ENCODE measurements around the gene CSNK2A2.
A peak's percentile ranks its signal among the peaks of the same experiment; 100 is the strongest.

The CSNK2A2 gene

DNA sequence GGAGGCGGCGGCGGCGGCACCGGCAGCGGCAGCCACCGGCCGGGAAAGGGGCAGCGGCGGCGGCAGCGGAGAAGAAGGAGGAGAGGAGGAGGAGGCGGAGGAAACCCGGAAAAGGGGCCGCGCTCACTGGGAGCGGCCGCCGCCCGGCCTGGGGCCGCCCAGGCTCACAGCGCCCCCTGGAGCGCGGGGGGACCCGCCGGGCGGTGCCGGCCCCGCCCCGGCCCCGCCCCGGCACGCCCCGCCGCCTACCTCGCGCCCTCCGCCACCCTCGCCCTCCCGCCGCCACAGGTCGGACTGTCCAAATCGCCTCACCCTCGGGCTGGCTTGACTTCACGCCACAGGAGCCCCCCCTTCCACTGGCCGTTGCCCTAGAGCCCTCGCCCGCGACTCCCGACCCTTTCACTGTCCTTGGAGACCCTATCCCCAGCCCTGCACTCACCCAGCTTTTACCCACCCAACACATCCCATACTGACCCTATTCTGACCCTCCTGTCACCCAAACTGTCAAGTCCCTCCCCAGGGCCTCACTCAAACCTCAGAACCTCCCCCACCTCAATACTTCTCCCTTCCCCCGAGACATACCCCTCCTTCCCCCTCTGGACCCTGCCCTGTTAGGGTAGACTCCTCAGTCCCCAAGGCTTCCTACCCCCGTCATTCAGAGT lies at the start of gene CSNK2A2:
CSNK2A2 (minus strand) TSS at position 85 of the 662 bp plus-strand sequence. CDS start 370 bp downstream, outside the sequence.
- DNase-seq: peak in 1 of 2 experiments; percentile 56

DNA sequence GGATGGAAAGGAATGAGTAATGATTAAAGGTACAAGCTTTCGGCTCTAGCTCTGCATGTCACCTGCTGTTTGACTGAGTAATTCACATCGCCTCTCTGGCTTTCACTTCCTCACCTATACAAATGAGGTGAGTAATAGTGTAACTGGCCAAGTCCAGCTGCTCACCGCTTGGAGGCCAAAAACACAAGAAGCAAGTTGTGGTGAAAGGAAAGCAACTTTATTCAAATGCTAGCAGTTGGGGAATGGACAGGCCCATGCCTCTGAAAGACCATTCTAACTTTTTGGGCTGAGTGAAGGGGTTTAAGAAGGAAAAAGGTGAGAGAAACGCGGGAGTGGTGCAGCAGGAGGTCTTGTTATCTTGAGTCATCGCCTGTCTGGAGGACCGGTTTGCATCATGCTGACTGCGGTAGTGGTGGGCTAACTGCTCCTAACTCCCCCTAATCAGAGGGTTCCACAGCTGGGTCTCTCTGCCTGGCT lies 45.7 kb upstream of the CSNK2A2 start:
- DNase-seq: no peak

DNA sequence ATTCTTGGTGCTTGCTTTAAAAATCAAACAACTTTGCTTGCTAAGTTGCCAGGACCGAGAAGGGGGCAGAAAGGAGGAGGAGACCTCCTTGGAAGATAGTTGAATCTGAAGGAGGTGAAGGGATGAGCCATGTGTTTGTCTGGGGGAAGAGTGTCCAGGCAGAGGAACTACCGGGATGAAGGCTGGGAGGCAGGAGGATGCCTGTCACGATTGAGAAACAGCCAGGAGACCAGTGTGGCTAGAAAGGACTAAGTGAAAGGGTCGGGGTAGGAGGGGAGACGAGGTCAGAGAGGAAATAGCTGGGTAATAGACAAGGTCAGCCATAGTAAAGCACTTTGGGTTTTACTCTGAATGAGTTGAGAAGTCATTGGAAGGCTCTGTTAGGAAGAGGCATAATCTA lies 38.9 kb upstream of the CSNK2A2 start:
- DNase-seq: no peak

DNA sequence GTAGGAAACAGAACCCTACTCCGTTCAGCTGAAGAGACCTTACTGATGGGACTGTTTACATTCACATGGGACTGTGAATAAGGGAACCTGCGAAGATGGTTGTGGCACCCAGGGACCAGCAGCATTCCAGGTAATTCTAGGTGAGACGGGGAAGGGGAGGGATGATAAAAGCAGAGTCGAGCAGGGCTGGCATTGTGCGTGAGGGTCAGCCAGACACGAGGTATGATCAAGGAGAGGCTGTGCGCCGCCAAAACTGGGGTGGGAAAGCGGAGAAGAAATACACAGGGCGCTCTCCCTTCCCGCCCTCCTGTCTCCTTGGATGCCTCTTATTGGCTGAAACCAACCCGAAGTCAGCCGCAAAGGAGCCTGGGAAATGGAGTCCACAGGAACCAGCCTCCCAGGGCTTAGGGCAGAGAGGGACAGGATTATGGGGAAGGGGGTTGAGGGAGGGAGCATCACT lies 38.4 kb upstream of the CSNK2A2 start:
- DNase-seq: peak; percentile 18 to 71

DNA sequence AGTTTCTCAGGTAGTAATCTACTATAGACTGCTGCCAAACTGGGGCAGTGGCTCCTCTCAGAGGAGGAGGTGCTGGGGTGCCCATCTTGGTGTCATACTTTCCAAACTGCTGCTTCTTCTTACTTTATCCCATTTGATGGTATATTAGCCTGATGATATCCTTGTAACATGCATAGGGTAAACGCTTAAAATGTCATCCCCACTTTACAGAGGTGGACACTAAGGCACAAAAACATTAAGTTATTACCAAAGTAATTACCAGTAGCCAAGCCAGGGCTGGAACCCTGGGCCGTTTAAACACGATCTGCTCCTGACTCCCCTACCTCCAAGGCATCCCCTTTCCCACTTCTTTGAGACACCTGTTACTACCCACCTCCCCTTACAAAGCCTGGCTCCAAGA lies 37.8 kb upstream of the CSNK2A2 start:
- DNase-seq: no peak

DNA sequence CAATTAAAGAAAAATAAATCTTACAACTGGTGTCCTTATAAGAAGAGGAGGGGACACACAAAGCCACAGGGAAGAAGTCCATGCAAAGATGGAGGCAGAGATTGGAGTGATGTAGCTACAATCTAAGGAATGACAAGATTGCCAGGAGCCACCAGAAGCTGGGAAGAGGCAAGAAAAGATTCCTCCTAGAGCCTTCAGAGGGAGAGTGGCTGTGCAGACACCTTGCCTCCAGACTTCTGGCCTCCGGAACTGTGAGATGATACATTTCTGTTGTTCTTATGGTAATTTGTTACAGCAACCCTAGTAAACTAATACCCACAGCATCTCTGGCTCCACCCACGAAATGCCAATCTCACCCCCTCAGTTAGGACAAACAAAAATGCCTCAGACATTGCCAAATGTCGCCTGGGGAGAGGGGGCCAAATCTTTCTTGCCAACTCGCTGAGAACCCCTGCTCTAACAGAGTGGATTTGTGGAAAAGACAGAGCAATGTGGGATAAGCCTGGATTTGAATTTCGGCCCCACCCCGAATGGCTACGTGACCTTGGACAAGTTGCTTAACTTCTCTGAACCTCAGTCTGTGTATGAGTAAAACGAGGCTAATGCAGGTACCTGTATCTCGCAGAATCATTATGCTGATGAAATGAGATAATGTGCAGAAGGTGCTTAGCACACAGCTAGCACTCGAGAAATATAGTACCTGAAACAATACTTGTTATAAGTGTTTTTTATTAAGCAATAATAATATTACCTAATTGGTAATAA lies 37.1 kb upstream of the CSNK2A2 start:
- DNase-seq: no peak

DNA sequence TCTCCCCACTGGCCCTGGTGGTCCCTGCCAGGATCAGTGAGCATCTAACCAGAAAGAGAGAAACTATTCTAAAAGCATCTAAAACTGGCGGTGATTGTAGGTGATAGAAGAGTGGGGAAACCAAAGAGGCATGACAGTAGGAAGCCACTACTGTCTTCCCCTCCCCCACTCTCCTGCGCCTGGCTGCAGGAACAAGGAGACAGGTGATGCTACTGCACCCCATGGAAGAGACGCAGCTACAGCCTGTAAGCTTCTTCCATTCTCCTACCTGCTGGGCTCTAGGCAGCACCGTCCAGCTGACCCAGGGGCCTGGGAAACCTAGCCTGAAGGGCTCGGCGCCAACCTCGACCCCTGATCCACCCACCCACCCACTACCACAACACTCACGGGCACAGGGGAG lies 32.4 kb upstream of the CSNK2A2 start:
- no peak for DNase-seq

DNA sequence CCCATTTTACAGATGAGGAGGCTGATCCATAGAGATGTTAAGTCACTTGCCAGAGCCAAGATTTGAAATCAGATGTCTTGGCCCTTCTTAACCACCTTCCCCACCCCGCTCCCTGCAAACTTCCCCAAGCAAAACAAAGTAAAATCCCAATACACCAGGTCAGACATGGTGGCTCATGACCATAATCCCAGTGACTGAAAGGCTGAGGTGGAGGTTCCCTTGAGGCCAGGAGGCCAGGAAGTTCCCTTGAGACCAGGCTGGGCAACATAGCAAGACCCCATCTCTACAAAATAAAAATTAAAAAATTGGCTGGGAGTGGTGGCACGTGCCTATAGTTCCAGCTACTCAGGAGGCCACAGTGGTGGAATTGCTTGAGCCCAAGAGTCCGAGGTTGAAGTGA lies 28.9 kb upstream of the CSNK2A2 start:
- no peak for DNase-seq

DNA sequence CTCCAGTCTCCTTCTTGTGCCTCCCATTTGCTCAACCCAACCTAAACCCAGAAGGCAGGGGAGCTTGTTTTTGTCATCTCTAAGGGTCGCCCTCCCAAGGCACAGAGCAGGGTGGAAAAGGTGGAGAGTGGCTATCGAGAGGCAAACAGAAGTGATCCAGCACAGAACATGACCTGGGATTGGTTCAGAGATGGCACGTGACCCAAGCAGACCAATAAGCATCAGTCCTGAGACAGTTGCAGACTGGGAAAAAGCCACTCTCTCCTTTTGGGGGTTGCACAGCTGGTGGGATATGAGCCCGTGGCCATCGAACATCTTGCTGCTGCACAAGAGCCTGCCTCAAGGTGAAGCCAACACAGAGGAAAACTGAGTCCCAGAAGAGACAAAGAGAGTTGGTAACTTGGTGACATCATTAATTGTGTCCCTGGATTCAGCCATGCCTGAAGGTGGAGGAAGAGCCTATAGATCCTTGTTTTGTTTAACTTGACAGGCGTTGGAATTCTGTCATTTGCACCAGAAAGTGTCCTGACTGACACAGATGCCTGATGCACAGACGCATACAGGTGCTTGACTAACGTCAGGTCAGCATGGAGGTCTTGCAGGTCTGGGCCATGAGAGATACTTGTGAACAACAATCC lies 28.2 kb upstream of the CSNK2A2 start:
- DNase-seq: no peak

DNA sequence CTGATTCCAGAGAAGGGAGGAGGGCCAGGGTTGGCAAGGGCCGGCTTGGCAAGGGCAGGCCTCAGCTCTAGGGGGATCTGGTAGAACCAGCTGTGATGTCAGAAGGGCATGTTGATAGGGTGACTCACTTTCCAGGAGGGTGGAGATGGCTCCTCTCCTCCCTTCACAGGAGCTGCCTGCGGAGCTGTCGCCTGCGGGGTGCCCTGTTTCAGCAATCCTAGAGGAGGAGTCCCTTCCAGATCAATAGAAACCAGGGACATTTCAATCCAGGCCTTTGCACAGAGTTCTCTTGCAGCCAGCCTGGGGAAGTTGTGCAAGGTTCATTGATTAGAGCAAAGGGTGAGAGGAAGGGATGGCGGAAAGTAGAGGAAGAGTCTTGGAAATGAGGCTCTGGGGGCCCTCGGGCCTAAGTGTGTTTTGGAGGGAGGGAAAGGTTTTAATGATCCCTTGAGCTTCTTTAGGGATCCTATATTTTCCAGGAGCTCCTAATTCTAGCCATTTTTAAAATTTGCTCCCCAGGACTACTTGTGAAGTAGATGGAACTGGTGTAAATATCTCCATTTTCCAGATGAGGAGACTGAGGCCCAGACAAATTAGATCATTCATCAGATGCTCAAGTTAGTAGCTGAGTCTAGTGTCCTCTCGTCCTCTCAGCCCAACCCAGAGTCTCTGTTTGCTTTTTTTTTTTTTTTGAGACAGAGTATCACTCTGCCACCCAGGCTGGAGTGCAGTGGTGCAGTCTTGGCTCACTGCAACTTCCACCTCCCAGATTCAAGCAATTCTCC lies 24.8 kb upstream of the CSNK2A2 start:
- no peak for DNase-seq

DNA sequence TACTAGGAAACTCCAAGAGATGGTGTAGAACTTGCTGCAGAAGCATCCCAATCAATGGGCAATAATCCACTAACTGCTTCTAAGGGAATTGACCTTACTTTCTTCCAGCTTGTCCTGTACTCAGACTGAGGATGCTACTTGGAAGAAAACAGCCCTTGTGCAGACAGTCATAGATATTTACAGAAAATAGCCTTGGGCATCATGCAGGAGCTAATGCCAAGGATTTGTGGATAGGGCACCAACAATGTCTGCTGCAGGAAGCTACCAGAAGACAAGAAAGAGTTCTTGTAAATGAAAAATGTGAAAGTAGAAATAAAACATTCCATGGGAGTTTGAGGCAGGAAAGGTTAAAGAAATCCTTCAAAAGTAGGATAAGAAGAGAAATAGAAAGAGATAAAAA lies 21.5 kb upstream of the CSNK2A2 start:
- no peak for DNase-seq

DNA sequence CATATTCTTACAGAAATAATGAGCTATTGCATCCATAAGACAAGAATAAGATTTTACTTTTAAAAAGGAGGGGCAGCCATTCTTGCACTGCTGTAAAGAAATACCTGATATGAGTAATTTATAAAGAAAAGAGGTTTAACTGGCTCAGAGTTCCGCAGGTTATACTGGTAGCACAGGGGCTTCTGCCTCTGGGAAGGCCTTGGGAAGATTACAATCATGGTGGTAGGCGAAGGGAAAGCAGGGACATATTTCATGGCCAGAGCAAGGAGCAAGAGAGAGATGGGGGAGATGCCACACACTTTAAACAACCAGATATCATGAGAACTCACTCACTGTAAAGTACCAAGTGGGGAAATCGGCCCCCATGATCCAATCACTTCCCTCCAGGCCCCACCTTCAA lies 20.9 kb upstream of the CSNK2A2 start:
- no peak for DNase-seq

DNA sequence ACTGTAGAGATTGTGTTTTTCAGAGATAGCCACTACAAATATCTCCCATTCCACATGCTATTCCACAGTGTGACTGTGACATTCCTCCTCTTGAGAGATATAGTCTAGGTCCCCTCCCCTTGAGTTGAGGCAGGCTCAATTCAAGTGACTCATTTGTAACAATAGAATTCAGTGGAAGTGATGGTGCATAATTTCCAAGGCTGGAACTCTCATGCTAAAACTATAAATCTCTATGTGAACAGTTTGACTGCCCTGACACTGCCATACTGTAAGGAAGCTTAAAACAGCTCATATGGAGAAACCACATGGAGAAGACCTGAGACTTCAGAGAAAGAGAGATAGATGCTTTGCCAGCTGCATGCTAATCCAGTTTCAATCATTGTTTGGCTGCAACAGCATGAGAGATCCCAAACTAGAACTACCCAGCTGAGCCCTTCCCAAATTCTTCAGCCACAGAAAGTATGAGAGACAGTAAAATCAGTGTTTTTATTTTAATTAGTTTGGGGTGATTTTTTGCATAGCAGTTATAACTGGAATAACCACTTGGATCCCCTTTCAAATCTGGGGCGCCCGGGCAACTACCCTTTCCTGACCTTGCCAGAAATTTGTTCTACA lies 19.5 kb upstream of the CSNK2A2 start:
- DNase-seq: no peak

DNA sequence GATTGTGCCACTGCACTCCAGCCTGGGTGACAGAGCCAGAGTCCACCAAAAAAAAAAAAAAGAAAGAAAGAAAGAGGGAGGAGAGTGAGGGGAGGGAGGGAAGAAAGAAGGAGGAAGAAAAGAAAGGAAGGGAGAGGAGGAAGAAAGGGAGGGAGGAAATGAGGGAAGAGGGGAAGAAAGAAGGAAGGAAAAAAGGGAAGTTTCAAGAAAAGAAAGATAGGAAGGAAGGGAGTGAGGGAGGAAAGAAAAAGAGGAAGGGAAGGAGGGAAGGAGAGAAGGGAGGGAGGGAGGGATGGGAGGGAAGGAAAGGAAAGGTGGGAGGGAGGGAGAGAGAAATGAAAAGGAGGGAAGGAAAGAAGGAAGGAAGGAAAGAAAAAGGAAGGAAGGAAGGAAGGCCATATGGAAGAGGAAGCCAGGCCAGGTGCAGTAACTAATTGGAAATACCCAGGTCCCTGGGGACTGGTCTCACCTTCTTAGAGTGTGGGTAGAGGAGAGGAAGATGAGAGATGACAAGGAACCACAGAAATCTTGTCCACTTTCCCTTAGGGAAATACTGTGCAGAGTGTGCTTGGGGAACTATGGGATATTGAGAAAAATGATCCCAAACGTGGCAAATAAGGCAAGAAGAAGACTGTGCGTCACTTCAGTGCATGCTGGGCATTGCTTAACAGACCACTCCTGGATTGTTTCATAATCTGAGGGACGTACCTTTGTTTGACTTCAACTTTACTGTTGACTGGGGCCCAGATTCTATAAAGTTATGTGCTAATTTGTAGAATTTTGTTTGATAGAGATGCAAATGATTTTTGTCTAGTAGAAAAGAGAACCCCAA lies 15.1 kb upstream of the CSNK2A2 start:
- no peak for DNase-seq

DNA sequence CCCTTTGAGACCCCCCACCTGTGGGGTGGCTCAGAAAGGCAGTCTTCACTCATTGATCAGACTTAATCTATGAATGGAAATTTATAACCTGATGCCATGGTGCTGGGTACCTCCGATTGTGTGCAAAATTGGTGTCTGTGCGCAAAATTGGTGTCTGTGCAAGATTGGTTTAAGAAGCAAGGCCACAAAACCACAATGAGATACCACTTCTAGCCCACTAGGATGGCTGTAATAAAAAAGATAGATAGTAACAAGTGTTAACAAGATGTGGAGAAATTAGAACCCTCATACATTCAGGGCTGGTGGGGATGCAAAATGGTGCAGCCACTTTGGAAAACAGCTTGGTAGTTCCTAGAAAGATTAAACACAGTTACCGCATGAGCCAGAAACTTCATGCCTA lies 13.9 kb upstream of the CSNK2A2 start:
- no peak for DNase-seq

DNA sequence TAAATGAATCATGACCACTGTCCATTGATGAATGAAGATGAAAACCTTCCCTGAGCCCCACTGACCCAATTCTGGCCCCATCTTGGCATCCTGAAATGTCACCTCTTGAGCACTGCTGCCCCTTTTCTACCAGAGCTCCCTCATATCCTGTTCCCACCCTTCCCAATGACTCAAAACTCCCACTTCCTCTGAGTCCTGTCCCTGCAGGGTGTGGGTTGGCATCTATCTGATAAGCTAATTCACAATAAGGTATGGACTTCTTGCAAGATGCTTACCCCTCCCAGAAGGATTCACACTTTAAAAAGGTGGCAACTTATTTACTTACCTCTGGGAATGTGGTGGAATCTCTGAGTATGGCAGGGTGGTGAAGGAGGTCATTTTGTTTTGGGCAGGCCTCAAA lies 13.3 kb upstream of the CSNK2A2 start:
- no peak for DNase-seq

DNA sequence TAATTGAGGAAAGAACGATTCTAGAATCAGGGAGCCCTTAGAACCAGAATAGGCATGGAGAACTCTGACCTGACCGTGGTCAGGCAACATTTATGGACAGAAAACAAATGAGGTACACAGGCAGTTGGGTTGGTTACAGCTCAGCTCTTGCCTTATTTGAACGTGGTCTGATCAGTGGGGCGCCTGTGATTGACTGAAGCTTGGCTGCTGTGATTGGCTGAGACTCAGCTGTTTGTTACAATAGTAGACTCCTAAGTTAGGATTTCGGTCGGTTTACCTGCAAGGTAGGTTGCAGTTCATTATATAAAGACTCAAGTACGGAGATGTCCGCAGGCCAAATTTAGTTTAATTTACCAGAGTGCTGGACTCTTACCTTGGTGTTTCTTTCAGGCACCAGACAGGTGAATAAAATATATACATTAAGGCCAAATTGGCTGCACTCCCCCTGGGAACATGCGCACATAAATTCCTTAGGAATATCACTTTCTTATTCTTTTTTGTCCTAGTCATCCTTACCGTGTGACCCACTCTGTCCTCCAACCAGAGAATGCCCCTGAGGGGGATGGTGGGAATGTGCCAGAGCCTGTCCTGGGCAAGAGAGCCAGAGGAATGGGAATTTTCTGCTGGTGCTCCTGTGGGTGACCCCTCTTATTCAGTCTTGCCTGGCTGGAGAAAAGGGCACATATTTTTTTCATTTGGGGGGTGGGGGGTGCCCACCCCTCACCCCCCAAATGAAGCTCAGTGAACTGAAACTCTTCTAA lies 7.5 kb upstream of the CSNK2A2 start:
- DNase-seq: no peak

DNA sequence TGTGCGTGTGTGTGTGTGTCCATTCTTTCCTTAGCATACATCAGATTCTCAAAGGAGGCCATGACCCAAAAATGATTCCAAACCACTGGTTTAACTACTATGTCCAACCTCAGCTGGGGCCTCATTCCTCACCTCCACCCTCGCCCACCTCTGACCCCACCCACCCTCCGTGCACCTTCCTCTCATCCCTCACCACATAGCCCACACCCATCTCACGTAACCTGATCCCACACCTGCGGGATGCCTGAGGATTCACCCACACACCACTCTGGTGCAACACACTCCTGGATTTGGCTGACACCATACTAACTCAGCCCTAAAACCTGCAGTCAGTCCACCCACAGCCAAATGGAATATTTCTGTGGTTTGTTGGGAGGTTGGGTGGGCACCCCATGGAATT lies 3.3 kb upstream of the CSNK2A2 start:
- DNase-seq: no peak

DNA sequence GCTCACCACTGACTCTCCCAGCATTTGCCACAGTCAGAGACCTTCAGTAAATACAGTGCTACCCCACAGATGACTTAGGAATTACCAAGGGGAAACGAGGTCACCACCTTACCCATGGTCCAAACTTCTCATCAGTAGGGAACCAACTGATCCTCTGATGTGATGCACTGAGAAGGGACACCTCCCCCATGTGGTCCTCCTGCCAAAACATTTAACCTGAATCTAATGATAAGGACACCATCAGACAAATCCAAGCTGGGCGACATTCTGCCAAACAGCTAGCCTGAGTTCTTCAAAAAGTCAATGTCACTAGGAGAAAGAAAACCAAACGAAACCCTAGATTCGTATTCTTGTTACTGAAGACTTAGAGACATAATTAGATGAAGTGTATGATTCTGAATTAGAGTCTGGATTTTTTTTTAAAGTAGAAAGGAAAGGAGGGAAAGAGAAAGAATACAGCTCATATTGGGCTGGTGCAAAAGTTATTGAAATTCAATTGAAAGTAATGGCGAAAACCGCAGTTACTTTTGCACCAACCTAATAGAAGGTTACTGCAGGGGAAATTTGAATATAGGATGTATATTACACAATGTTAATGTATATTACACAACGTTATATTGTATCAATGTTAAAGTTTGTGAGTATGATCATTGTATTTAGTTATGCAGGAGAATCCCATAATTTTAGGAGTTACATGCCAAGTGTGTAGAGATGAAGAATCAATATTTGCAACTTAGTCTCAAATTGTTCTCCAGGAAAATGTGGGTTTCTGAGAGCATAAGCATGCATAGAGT lies 2.3 kb upstream of the CSNK2A2 start:
- DNase-seq: no peak

DNA sequence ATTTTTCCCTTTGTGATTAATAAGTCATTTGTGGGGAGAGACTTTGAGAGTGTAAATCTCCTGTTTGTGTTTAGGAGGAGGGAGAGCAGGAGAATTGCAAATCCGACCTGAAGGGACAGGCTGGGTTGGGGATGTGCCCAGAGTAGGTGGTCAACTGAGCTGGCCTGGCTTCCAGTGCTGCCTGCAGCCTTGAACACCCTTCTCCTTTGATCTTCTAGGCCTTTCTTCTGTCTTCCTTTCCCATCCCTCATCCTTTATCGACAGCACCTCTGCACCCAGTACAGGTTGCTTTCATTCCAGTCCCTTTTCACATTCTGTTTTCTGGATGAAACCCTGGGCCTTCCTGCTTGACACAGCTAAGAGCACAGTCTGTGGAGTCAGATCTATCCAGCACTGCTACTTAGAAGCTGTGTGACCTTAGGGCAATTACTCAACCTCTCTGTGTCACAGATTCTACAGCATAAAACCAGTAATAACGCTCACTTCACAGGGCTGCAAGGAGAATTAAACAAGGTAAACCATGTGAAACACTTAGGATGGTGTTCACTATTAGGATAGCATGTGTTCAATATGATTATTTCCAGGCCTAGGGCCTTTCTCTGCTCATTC lies 1.0 kb upstream of the CSNK2A2 start:
- DNase-seq: no peak
